Measurements from ENCODE around the gene SLC1A6.
"Not testable (repeated sequence)": the region's sequence is repeated elsewhere in the genome, so short reads cannot be mapped to it uniquely, and the experiment has no call there.

Gene SLC1A6

DNA sequence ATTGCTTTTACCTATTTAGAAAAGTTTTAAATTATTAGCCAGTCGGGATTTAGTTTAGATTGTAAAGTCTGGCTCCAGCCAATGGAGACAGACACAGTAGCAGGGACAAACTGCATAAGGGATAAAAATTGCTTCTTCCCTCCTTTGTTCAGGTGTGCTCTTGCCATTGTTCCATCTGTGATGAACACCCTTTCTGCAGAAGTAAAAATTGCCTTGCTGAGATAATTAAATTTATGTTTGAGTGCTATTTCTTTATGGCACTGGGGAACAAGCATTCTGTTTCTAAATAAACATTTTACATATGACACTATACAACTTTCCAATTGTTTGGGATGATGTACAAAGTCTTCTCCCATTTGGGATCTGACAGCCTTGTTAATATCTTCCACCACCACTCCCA lies 20.4 kb downstream of the SLC1A6 start:
- DNase-seq (ENCODE audit: low read depth, low spot score): no peak
- no peak overlapping the region for H3K27ac ChIP-seq

DNA sequence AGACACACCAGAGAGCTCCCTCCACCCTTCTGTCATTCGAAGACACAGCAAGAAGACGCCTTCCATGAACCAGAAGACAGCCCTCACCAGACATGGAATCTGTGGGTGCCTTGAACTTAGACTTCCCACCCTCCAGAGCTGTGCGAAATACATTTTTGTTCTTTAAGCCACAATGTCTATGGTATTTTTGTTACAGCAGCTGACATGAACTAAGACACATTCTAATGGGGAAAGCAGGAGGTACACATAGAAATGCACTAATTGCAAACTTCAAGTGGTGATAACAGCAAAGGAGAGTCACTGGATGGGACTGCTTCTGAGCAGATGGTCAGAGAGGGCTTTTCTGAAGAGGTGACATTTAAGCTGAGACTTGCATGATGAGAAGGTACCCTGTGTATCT lies 22.2 kb downstream of the SLC1A6 start:
- H3K27ac ChIP-seq: no peak overlapping the region
- DNase-seq (ENCODE audit: low read depth, low spot score): no peak

DNA sequence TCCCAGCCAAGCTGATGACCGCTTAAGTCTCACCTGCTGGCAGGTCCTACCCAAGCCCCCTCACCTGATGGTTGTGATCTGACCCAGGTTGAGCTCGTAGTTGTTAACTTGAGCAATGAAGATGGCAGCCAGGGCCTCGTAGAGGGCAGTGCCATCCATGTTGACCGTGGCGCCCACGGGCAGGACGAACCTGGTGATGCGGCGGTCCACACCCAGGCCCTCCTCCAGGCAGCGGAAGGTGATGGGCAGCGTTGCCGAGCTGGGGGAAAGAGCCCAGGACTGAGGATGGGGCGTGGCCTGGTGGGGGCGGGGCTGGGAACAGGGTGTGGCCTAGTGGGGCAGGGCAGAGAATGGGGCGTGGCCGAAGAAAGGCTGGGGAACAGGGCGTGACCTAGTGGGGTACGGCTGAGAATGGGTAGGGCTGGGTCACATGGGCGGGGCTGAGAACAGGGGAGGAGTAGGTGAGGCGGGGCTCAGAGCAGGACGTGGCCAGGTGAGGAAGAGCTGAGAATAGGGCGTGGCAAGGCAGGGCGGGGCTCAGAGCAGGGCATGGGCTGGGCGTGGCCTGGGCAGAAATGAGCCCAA lies 25.5 kb downstream of the SLC1A6 start:
- H3K27ac ChIP-seq: no peak overlapping the region
- DNase-seq (ENCODE audit: low read depth, low spot score): no peak

DNA sequence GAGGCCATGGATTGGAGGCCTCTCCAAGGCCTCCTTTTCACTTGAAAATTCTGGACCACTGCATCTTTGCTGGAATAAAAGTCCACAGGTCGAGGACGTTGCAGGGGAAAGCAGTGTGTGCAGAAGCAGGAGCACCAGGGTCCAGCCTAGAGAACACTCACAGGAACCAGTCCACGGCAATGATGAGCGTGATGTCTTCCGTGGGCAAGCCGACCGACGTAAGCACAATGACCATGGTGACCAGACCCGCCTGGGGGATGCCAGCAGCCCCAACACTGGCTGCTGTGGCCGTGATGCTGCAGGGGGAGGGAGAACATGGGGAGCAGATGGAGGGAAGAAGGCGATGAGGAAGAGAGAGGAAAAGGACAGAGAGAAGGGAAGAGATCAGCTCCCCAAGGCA lies 26.9 kb downstream of the SLC1A6 start:
- DNase-seq (ENCODE audit: low read depth, low spot score): no peak
- no peak overlapping the region for H3K27ac ChIP-seq

DNA sequence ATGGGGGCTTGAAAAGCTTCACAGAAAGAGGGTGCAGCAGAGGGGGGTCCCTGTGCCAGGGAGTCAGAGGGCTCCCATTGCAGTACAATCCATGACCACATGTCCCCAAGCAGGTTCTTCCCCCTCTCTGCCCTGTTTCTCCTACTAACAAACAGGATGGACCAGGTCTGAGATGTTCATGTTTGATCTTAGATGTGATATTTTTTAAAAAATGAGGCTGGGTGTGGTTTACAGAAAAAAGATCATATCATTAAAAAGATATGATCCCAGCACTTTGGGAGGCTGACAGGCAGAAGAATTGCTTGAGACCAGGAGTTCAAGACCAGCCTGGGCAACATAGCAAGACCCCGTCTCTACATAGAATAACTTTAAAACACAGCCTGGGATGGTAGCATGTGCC lies 29.2 kb downstream of the SLC1A6 start:
- no peak overlapping the region for H3K27ac ChIP-seq
- no peak for DNase-seq (ENCODE audit: low read depth, low spot score)

DNA sequence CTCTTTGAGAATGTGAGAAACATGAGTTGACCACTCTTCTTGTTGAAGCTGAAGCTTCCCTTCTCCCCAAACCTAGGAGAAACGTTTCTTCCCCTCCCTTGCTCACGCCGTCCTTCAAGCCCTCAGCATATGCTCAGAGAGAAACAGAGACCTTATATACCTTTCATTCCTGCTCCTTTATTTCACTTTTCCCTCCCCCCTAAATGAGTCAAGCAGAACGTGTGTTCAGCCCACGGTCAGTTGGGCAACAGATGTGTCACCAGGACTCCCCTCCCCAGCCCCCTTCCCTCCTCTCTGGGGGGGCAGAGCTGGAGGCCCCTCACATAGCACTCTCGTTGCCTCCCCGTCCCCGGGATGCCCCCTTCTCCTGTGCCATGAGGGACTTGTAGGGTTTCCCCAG lies 29.8 kb downstream of the SLC1A6 start:
- no peak overlapping the region for H3K27ac ChIP-seq
- DNase-seq (ENCODE audit: low read depth, low spot score): no peak

DNA sequence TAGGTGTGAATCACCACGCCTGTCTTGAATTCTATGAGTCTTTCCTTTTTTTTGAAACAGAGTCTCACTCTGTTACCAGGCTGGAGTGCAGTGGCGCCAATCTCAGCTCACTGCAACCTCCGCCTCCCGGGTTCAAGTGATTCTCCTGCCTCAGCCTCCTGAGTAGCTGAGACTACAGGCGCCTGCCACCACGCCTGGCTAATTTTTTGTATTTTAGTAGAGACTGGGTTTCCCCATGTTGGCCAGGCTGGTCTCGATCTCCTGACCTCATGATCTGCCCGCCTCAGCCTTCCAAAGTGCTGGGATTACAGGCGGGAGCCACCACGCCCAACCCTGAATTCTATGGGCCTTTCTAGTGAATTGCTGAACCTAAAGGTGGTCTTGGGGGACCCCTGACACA lies 30.3 kb downstream of the SLC1A6 start:
- not testable (repeated sequence) for H3K27ac ChIP-seq; DNase-seq (ENCODE audit: low read depth, low spot score)

DNA sequence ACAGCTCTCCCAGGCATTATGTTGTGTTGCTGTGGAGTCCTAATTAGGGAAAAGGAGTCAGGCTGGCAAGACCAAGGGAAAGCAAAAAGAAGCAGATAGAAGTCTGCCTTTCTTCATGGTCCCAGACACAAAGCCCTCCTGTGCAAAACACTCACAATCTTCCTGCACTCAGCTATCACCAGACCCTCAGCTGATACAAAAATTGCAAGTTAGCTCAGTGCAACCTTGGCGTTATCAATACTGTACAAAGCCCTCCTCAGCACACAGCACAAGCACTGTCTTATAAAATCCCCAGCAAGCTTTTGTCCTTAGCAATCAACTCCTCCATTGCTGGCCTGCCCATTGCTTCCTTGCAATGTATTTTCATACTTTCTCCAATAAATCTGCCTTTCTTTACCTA lies 35.2 kb downstream of the SLC1A6 start:
- DNase-seq (ENCODE audit: low read depth, low spot score): no peak
- no peak overlapping the region for H3K27ac ChIP-seq

DNA sequence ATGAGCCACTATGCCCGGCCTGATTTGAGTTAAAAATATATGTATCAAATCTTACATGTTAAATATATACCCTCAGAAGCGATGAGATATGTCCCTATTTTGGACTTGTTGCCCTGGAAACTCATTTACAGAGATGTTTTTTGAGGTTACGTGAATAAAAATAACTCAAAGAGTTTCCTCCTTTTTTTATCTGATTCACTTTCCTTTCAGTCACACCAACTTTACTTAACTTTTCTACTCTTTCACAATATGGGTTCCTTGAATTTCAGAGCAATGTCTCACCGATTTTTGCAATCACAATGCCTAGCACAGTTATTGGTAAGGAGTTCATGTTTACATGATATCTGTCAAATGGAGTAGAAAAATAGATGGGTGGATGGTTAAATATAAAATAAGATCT lies 36.1 kb downstream of the SLC1A6 start:
- DNase-seq (ENCODE audit: low read depth, low spot score): no peak
- no peak overlapping the region for H3K27ac ChIP-seq

DNA sequence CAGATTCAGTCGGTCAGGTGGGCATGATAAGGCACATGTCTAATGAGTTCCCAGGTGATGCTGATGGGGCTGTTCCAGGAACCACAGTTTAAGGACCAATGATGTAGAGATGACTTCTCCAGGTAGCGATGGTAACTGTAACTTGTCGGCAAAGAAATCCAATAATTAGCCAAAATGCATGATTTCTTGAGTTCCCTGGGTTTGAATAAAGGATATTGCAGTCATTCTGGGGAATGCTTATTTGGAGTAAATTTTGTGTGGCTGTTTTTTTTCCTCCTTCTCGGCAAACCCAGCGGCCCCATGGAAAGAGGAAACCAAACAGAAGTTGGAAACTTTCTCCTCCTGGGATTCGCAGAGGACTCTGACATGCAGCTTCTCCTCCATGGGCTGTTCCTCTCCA lies 38.5 kb downstream of the SLC1A6 start, which contains the start of gene OR7C2:
Gene OR7C2 (plus strand): TSS at position 301 of the 400 bp plus-strand sequence. CDS start 0 bp downstream, at position 301.
- no peak within 1 kb of the TSS for H3K27ac ChIP-seq
- DNase-seq (ENCODE audit: low read depth, low spot score): no peak

DNA sequence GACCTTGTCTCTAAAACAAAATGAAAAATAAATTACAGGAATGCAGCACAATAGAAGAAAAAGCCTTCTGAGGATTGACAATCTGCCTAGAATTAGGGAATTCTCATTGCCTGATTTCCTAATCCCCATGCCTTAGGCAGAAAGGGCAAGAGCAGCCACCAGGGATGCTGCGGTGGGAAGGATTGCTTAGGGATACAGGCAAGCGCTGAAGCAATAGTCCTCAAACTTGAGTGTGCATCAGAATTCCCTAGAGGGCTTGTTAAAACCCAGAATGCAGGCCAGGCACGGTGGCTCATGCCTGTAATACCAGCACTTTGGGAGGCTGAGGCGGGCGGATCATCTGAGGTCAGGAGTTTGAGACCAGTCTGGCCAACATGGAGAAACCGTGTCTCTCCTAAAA lies 39.4 kb downstream of the SLC1A6 start:
- no peak overlapping the region for H3K27ac ChIP-seq
- DNase-seq (ENCODE audit: low read depth, low spot score): no peak

DNA sequence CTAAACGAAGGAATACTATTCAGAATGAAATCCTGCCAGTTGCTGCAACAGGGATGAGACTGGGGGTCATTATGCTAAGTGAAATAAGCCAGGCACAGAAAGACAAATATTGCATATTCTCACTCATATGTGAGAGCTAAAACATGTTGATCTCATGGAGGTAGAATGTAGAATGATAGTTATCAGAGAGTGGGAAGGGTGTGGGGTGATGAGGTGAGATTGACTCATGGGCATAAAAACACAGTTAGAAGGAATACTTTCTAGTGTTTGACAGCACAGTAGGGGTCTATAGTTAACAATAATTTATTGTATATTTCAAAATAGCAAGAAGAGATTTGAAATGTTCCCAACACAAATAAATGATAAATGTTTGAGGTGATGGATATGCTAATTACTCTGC lies 46.2 kb downstream of the SLC1A6 start:
- DNase-seq (ENCODE audit: low read depth, low spot score): no peak
- H3K27ac ChIP-seq: no peak overlapping the region

DNA sequence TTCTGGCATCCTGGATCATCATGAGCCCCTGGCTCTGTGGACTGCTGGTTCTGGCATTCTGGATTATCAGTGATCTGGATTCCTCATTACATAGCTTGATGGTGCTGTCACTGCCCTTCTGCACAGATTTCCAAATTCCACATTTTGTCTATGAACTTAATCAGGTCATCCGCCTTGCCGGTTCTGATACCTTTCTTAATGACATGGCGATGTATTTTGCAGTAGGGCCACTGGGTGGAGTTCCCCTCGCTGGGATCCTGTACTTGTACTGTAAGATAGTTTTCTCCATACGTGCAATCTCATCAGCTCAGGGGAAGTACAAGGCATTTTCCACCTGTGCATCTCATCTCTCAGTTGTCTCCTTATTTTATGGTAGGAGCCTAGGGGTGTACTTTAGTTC lies 62.8 kb downstream of the SLC1A6 start:
- no peak for DNase-seq (ENCODE audit: low read depth, low spot score)

DNA sequence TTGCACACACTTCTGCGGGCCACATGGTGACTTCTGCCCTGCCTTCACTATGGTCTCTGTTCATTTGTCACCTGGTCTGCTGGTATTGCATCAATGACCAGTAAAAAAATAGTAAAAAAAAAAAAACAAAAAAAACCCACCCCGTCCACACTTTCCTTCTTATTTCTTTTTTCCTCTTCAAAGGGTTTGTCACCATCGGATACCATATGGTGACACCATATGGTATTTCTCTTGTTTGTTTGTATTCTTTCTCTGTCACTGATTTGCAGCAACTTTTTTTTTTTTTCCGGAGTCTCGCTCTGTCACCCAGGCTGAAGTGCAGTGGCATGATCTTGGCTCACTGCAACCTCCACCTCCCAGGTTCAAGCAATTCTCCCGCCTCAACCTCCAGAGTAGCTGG lies 64.5 kb downstream of the SLC1A6 start:
- DNase-seq (ENCODE audit: low read depth, low spot score): no peak
- H3K27ac ChIP-seq: no peak overlapping the region

More for the DNA sequence above, 62.8 kb downstream of the SLC1A6 start:
- no peak overlapping the region for H3K27ac ChIP-seq

DNA sequence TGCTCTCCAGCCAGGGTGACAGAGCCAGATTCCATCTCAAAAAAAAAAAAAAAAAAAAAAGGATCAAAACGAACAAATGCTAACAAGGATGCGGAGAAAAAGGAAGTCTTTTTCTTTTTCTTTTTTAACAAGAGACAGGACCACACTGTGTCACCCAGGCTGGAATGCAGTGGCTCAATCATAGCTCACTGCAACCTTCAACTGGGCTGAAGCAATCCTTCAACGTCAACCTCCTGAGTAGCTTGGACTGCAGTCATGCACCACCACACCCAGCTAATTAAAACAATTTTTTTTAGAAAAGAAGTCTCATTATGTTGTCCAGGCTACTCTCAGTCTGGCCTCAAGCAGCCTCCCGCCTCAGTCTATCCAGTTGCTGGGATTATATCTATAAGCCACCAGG lies 73.0 kb downstream of the SLC1A6 start:
- no peak for DNase-seq (ENCODE audit: low read depth, low spot score)
- H3K27ac ChIP-seq: no peak overlapping the region

DNA sequence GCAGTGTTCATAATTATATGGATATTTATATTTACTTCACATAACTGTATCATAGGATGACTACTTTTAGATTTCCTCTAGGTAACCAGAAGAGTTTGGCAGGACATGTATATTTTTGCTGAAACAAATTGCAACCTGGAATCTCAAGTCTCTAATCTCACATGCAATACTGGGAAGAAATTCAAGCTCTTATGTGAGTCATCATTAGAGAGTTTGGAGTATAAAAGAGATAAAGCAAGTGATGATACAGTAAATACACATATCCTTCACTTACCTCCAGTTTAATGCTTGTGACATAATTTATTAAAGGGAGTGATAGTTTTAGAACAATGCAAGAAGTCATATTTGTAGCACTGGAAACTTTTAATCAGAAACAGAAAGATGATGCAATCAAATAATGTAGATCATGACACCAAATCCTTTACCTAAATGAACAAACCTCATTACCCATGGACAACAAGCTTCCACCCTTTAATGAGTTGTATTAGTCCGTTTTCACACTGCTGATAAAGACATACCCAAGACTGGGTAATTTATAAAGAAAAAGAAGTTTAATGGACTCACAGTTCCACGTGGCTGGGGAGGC lies 77.9 kb downstream of the SLC1A6 start:
- no peak overlapping the region for H3K27ac ChIP-seq
- no peak for DNase-seq (ENCODE audit: low read depth, low spot score)

Measured in epithelial cell of prostate (primary cell).